ENCODE results near the gene KDELR1.

- TF ChIP-seq POLR2A (IDR thresholded peaks at IDR 0.05) (no peak), CTCF (IDR thresholded peaks at IDR 0.05) (no peak)
Observed at GRCh38 chr19:48371367-48371766, 20.0 kb downstream of the KDELR1 start.
